Hypothalamus (tissue), 51 donors: ENCODE data around the gene STK4.

ENCODE experiments used
- DNase-seq, 51 donors: peaks; one replicate each; lab custom pipeline; 2025; lab: John Stamatoyannopoulos, UW

STK4 gene

DNA sequence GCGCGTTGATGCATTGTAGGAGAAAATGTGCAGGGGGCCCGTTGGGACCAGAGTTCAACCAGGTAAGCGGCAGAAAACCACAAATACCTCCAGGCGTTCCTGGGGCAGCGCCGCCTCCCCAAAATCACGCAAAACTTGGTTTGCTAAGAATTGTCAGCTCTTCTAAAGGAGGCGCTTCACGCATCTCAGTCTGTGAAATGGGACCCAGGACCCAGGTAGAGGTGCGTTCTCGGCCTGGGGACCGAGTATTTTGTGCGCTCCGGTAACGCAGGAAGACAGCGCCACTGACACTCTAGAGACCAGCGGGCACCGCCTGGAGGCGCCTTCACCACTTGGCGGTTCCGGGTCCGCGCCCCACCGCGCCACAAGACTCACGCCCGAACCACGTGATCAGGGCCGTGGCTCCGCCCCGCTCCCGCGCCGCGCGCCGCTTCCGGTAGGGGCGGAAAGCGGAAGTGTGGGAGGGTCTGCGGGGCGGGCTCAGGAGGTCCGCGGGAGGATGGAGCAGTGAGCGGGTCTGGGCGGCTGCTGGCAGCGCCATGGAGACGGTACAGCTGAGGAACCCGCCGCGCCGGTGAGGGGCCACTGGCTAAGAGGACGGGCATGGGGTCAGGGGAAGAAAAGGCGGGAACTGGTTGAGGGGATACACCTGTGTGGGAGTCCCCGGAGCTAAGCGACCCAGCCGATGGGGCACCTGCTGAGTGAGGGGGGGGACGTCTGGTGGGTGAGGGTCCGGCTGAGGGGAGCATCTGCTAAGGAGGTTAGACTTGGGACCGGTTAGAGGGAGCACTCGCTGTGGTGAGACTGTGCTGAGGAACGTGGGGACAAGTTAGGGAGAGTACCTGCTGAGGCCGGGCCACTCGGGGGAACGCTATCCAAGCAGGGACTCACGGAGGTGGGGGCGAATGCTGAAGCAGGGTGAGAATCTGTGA lies at the start of gene STK4:
TSS of gene STK4 (plus strand) at position 483 of the 932 bp plus-strand sequence. CDS start at position 540, 57 bp downstream.
- peak; percentile 59 to 96 (median 88) for DNase-seq

GRCh38 chr20:44916586-44916985 lies 49.7 kb upstream of the STK4 start:
- no peak for DNase-seq

GRCh38 chr20:44917399-44917798 lies 48.9 kb upstream of the STK4 start:
- no peak for DNase-seq

- DNase-seq, result no peak
Measured at GRCh38 chr20:44918342-44918741, 48.0 kb upstream of the STK4 start.

GRCh38 chr20:44918761-44919160 lies 47.6 kb upstream of the STK4 start:
- no peak for DNase-seq

DNA sequence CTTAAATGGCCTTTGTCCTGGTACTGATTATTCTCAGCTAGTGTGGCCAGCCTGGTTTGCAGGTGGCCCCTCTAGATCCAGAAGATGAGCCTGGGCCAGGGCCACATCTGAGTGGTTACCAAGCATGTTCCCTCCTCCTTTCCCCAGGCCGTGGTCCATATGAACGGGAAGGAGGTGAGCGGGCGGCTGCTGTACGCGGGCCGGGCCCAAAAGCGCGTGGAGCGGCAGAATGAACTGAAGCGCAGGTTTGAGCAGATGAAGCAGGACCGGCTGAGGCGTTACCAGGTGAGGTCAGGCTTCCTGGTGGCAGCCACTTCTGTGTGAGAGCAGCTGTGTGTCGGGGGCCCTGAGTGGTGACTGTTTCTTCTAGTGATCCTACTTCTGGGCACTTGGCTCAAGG lies 44.9 kb upstream of the STK4 start:
- no peak for DNase-seq

- no peak for DNase-seq
Measured at GRCh38 chr20:44924541-44924940, 41.8 kb upstream of the STK4 start.

- no peak for DNase-seq
Measured at GRCh38 chr20:44928595-44928994, 37.7 kb upstream of the STK4 start.

GRCh38 chr20:44930517-44931168 lies 35.7 kb upstream of the STK4 start:
- no peak for DNase-seq

DNA sequence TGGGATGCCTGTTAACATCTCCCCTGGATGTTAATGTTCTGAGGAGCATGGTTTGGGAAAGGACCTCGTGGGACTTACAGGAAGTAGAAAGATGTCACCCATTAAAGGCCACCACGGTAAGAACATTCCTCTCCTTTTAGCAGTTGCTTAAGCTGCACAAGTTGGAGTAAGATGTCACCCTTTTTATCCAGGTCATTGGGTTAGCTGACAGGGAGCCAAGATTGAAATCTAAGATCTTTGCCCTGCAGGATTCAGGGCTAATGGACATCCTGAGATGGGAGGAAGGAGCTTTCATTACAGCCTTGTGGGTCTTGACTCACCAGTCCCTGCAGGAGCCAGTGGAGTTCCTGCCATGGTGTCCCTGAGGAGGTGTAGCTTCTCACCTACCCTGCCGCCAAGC lies 34.4 kb upstream of the STK4 start:
- no peak for DNase-seq

GRCh38 chr20:44932916-44933315 lies 33.4 kb upstream of the STK4 start:
- DNase-seq, result no peak

- DNase-seq, result no peak
Measured at GRCh38 chr20:44936510-44936909, 29.8 kb upstream of the STK4 start.

- DNase-seq, result peak in 2 of 51 donors; percentile 4 to 42
Measured at GRCh38 chr20:44938637-44939036, 27.7 kb upstream of the STK4 start.

- DNase-seq, result no peak
Measured at GRCh38 chr20:44941120-44941691, 25.1 kb upstream of the STK4 start.

DNA sequence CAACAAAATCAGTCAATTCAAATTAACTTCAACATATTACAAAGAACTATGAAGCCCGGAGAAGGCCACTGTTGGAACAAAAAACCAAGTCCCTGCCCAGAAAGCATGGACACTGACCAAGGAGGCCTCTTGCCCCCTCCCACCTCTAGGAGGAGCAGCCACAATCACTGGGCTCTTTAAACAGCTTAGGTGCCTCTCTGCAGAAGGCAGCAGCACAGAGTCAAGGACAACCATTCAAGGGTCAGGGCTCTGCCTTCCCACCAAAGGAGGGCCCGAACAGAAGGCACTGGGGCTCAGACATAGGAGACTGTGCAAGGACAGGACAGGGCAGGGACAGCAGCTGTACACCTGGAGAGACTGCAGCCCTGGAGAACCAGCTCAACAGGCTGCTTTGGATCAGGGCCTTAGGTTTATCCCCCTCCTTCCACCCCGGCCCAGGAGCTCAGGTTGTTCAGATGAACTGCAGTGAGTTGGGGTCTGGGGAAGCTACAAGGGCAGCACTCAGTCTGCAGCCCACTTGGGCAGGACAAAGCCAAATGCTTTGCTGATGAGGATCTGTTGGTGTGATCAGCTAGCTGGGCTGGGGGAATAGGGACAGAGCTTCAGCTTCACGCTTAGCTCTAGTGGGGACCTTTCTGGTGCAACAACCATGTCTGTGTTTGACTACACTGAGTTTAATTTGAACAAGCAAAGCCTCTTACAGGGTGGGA lies 23.9 kb upstream of the STK4 start:
- no peak for DNase-seq

GRCh38 chr20:44943828-44944227 lies 22.5 kb upstream of the STK4 start:
- no peak for DNase-seq

- no peak for DNase-seq
Measured at GRCh38 chr20:44945261-44945660, 21.1 kb upstream of the STK4 start.

DNA sequence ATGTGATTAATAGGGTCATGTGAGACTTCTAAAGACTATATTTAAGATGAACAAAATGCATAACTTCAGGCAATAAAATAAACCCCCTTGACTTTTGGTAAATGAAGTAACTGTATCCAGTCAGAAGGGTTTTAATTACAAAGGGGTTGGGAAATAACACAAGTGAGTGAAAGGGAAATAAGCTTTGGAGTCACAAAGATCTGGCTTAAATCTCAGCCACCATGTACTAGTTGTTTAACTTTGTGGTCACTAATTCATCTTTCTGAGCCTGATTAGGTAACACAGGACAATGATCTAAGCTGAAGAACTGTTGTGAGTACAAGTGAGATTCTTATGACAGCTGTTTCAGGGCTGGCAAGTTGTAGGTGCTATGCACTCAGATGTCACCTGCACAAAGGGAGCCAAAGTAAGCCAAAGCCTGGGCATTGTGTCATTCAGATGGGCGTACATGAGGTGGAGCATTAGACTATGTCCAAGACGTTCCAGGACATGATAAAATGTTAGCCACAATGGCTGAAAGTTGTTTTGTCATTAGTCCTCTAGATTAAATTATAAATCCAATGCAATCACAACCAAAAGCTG lies 19.9 kb upstream of the STK4 start:
- DNase-seq, result no peak

DNA sequence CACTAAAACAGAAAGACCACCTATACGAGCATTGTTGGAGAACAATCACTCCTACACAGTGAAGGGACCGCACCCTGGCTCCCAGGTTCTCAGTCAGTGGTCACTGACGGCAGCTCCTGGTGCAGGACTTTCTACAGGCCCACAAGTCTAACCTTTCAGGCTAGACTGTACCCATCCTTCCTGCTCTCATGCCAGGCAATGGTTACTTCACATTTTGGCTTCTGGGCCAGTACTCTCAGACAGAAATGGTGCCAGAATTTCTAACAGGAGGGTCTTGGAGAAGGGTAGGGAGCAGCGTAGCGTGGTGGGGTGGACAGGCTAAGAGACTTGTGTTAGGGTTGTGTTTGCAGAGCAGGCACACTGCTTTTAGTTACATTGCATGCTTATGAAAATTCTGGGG lies 18.2 kb upstream of the STK4 start:
- no peak for DNase-seq

DNA sequence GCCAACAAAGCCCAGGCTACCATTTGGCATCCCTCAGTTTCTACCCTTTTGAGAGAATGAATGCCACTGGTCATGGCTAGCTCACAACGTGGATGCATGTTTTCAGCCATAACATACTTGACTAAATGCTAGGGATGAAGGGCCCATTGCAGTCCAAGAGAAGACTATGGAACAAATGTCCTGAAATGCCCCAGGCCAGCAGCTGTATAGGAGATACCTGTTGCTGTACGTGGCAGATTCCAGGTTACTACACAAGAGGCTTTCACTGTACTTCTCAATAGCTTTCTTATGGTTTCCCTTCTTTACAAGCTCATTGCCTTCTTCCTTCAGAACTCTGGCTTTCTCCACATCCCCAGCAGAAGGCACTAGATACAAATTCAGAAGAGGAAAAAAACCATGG lies 17.8 kb upstream of the STK4 start:
- no peak for DNase-seq

DNA sequence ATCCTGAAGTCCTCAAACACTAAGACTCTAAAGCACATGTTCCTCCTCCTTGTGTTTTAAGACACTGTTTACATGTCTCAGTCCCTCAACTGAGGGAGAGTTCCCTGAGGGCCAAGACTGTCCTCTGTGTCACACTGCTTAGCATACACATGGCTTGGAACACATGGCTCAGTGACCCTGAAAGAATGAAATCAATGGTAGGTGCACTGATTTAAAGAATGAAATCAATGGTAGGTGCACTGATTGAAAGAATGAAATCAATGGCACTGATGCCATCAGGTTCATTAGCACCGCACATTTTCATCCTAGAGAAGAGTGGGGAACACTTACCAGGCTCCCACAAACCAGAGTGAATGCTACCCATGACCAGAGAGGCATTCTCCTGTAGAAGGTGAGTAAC lies 15.9 kb upstream of the STK4 start:
- DNase-seq, result no peak
